A673 (cell line): ENCODE data around the gene VPS4B. TPM values are rescaled to one million over a fixed set of nuclear protein-coding genes. Genes with fewer than 3 reads are reported as not detected.

Experiments used
- BruUV-seq: library from RNA; stranded (reverse); fragments of 400-500 nt; replicated peaks from 2 replicates; lab custom pipeline; 2021; lab: Mats Ljungman, UMichigan
- CTCF ChIA-PET: fragments of 300-600 bp; sonication (Branson Sonifier 250); formaldehyde crosslinking; loops from one replicate; lab custom pipeline; 2022; ENCODE audit warnings: antibody characterized with exemption; lab: Charles Lee
- POLR2A ChIA-PET: fragments of 300-600 bp; sonication (Branson Sonifier 250); formaldehyde crosslinking; loops from one replicate; lab custom pipeline; 2022; ENCODE audit warnings: antibody characterized with exemption; ENCODE audit not compliant: low non-redundant PET; lab: Charles Lee
- DNase-seq: peaks from one replicate; pipeline ENCODE4 v3.0.0-alpha.2; 2015; ENCODE audit warnings: low spot score
- H3K27ac ChIP-seq: fragments of 200-600 bp; sonication (generic); 2 replicates; pipeline ENCODE4 v1.5.1; 2016; ENCODE audit warnings: mixed run types, low read depth, mild to moderate bottlenecking, mixed read lengths, antibody characterized with exemption, low read length; ENCODE audit not compliant: poor library complexity, severe bottlenecking
- H3K27me3 ChIP-seq: fragments of 200-600 bp; sonication (generic); replicated peaks from 2 replicates; pipeline ENCODE4 v1.6.1; 2017; ENCODE audit warnings: mixed run types, low read depth, mild to moderate bottlenecking, mixed read lengths, antibody characterized with exemption, low read length; ENCODE audit not compliant: insufficient read depth, poor library complexity
- H3K36me3 ChIP-seq: fragments of 200-600 bp; sonication (generic); 2 replicates; pipeline ENCODE4 v1.6.1; 2016; ENCODE audit warnings: mixed run types, mild to moderate bottlenecking, mixed read lengths, antibody characterized with exemption, low read length; ENCODE audit not compliant: insufficient read depth, poor library complexity, severe bottlenecking
- H3K4me1 ChIP-seq: fragments of 200-600 bp; sonication (generic); 2 replicates; pipeline ENCODE4 v1.6.1; 2017; ENCODE audit warnings: mixed run types, mild to moderate bottlenecking, mixed read lengths, antibody characterized with exemption, low read length; ENCODE audit not compliant: insufficient read depth, poor library complexity, severe bottlenecking
- H3K4me3 ChIP-seq: fragments of 200-600 bp; sonication (generic); 2 replicates; pipeline ENCODE4 v1.5.1; 2016; ENCODE audit warnings: low read depth, mixed run types, mild to moderate bottlenecking, mixed read lengths, low read length; ENCODE audit not compliant: poor library complexity, severe bottlenecking
- H3K9me3 ChIP-seq: fragments of 200-600 bp; sonication (generic); 2 replicates; pipeline ENCODE4 v1.6.1; 2016; ENCODE audit warnings: mixed run types, low read depth, mild to moderate bottlenecking, mixed read lengths, antibody characterized with exemption, low read length; ENCODE audit not compliant: poor library complexity, severe bottlenecking
- EZH2 ChIP-seq: fragments of 200-600 bp; sonication (generic); IDR thresholded peaks from 2 replicates; pipeline ENCODE4 v1.6.1; 2017; ENCODE audit warnings: borderline replicate concordance, low read depth, mild to moderate bottlenecking, mixed read lengths, antibody characterized with exemption, low read length; ENCODE audit not compliant: poor library complexity, severe bottlenecking
- intact Hi-C: fragments of 100-400 bp; cut with micrococcal nuclease; formaldehyde crosslinking; loops from one replicate; pipeline ENCODE4 v1.10.0; 2022; ENCODE audit not compliant: unreplicated experiment
- total RNA-seq: library from RNA; stranded (reverse); gene quantifications from 2 replicates; pipeline ENCODE4 v1.2.3, GENCODE V29; 2021
- TF ChIP-seq, protein P1 (sequence below): fragments of 300-800, 200-600 bp; sonication (generic); conservative IDR thresholded peaks from 2 replicates; pipeline ENCODE4 v1.5.1; 2017; ENCODE audit warnings: low read depth, mild to moderate bottlenecking, antibody characterized with exemption, low read length, moderate library complexity, mixed read lengths

VPS4B gene
- total RNA-seq, 1 experiment from 2014 or later: 94.8 TPM

GRCh38 chr18:63348508-63349136 is 73.7 kb downstream of the VPS4B start:
- Histone ChIP-seq H3K27me3 (no peaks in the 10 kb centered on the region), H3K27ac (no peak overlapping the region), H3K4me3 (no peak overlapping the region), H3K9me3 (no peaks in the 10 kb centered on the region), H3K4me1 (peaks cover 37% of the 10 kb centered on the region), H3K36me3 (peaks cover 100% of the 10 kb centered on the region)
- intact Hi-C loops: loop anchor here (10.0 kb wide), 1 partner anchor 156 kb away; no protein-coding TSS in a partner anchor
- DNase-seq: no peak
- TF ChIP-seq, protein P1, sequence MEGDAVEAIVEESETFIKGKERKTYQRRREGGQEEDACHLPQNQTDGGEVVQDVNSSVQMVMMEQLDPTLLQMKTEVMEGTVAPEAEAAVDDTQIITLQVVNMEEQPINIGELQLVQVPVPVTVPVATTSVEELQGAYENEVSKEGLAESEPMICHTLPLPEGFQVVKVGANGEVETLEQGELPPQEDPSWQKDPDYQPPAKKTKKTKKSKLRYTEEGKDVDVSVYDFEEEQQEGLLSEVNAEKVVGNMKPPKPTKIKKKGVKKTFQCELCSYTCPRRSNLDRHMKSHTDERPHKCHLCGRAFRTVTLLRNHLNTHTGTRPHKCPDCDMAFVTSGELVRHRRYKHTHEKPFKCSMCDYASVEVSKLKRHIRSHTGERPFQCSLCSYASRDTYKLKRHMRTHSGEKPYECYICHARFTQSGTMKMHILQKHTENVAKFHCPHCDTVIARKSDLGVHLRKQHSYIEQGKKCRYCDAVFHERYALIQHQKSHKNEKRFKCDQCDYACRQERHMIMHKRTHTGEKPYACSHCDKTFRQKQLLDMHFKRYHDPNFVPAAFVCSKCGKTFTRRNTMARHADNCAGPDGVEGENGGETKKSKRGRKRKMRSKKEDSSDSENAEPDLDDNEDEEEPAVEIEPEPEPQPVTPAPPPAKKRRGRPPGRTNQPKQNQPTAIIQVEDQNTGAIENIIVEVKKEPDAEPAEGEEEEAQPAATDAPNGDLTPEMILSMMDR: no peak
- TF ChIP-seq EZH2: no peak
- CTCF ChIA-PET: no interaction called here
- no TSS peak for BruUV-seq
- POLR2A ChIA-PET: interaction anchor here (0.7 kb wide), 1 partner anchor 43 kb away, joined by 11 read pairs; no protein-coding TSS in a partner anchor

DNA sequence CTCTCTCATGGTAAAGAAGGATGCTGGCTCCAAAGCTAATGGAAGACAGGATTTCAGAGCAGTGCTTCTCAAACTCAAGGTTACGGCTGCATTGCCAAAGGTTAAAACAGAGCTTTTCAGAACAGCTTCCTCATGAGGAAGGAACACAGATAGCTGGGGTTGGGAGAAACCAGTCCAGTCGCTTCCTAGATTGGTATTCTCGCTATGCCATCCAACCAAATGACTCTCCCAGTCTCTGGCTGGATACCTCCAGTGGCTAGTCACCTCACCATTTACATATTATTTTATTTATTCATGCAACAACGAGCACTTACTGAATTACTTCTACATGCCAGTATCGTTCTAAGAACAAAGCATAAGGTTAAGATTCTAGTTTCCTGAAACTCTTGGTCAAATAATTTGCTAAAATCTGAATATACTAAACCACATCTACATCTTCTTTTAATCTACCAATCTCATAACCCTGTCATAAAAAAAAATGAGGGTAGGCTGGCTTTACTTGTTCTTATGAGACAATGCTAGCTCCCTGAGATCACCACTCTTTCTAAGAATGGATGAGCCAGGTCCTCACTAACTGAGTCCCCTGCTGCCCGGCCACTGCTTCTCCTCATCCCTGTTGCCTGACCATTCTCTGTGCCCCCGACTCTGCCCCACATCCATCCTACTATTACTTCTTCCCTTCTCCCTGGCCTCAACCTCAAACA is 75.6 kb downstream of the VPS4B start:
- POLR2A ChIA-PET: no interaction called here

GRCh38 chr18:63346031-63346430 is 76.2 kb downstream of the VPS4B start:
- no TSS peak for BruUV-seq
- intact Hi-C loops: loop anchor here (10.0 kb wide), 1 partner anchor 159 kb away; no protein-coding TSS in a partner anchor
- TF ChIP-seq, protein P1: no peak
- TF ChIP-seq EZH2: no peak
- H3K9me3 ChIP-seq: no peaks in the 10 kb centered on the region
- H3K4me1 ChIP-seq: peaks cover 49% of the 10 kb centered on the region
- peak overlapping the region; percentile 74 for H3K27ac ChIP-seq
- no peak for DNase-seq
- H3K36me3 ChIP-seq: peaks cover 100% of the 10 kb centered on the region
- CTCF ChIA-PET: no interaction called here
- POLR2A ChIA-PET: no interaction called here
- no peaks in the 10 kb centered on the region for H3K27me3 ChIP-seq
- H3K4me3 ChIP-seq: no peak overlapping the region

More for the DNA sequence above, 75.6 kb downstream of the VPS4B start:
- CTCF ChIA-PET: no interaction called here
- peaks cover 43% of the 10 kb centered on the region for H3K4me1 ChIP-seq
- no peak for DNase-seq
- intact Hi-C loops: loop anchor here (10.0 kb wide), 1 partner anchor 158 kb away; no protein-coding TSS in a partner anchor
- no peaks in the 10 kb centered on the region for H3K27me3 ChIP-seq
- no peak for TF ChIP-seq EZH2
- TF ChIP-seq, protein P1: no peak
- peak overlapping the region; percentile 74 for H3K27ac ChIP-seq
- peaks cover 100% of the 10 kb centered on the region for H3K36me3 ChIP-seq
- no peak overlapping the region for H3K4me3 ChIP-seq
- BruUV-seq: no TSS peak
- H3K9me3 ChIP-seq: no peaks in the 10 kb centered on the region
